COR-L47 (cell line): ENCODE data around the gene PGAP6.

Source experiments
- DNase-seq: peaks from one replicate; lab custom pipeline; 2025; lab: John Stamatoyannopoulos, UW

The PGAP6 gene

GRCh38 chr16:330741-331140 lies 51.0 kb downstream of the PGAP6 start:
- DNase-seq: no peak

GRCh38 chr16:325375-326145 lies 56.2 kb downstream of the PGAP6 start:
- DNase-seq: no peak

GRCh38 chr16:324451-325334 lies 57.1 kb downstream of the PGAP6 start:
- DNase-seq: no peak

- DNase-seq: no peak
These were observed 57.7 kb downstream of the PGAP6 start for GRCh38 chr16:324201-324450.

- DNase-seq: no peak
These were observed 59.2 kb downstream of the PGAP6 start for GRCh38 chr16:322476-323143.

- DNase-seq: no peak
These were observed 60.2 kb downstream of the PGAP6 start for GRCh38 chr16:321532-321931.
